CD4-positive, CD25-positive, alpha-beta regulatory T cell (primary cell): ENCODE results near the gene RPTOR. TPM values are rescaled to one million over a fixed set of nuclear protein-coding genes. Genes with fewer than 3 reads are reported as not detected.
A peak's percentile ranks its signal among the peaks of the same experiment; 100 is the strongest.

Experiments used
- ATAC-seq, 2 donors: fragments of 150-1000 bp; cut with Tn5 transposase; one replicate each; pipeline ENCODE4 v1.10.0; 2021; ENCODE audit warnings: low read depth in 2 of 2, moderate number of reproducible peaks in 2 of 2, moderate library complexity in 1 of 2
- DNase-seq, 3 donors: peaks; one replicate each; pipeline versions ENCODE4 v3.0.0 to v3.0.0-alpha.2; 2012 to 2022; ENCODE audit warnings: mixed read lengths in 1 of 3
- H3K27ac ChIP-seq: one replicate; pipeline ENCODE4 v1.7.0; 2013; ENCODE audit warnings: mild to moderate bottlenecking, low read length; ENCODE audit not compliant: insufficient read depth, poor library complexity, severe bottlenecking
- H3K27me3 ChIP-seq: one replicate; pipeline ENCODE4 v1.7.0; 2013; ENCODE audit warnings: low read length; ENCODE audit not compliant: control insufficient read depth, insufficient read depth
- H3K36me3 ChIP-seq: one replicate; pipeline ENCODE4 v1.7.0; 2013; ENCODE audit warnings: mild to moderate bottlenecking, low read length, moderate library complexity; ENCODE audit not compliant: control insufficient read depth, insufficient read depth
- H3K4me1 ChIP-seq: 2 replicates; pipeline ENCODE4 v1.7.0; 2013; ENCODE audit warnings: mild to moderate bottlenecking, low read length; ENCODE audit not compliant: insufficient read depth, control insufficient read depth, poor library complexity, severe bottlenecking
- H3K4me3 ChIP-seq: one replicate; pipeline ENCODE4 v1.7.0; 2013; ENCODE audit warnings: low read depth, mild to moderate bottlenecking, low read length, moderate library complexity
- H3K9me3 ChIP-seq, 2 experiments: 1 replicate in 1 of 2; 2 replicates in 1 of 2; pipeline ENCODE4 v1.7.0; 2013; ENCODE audit warnings: low read length in 2 of 2, mild to moderate bottlenecking in 1 of 2, moderate library complexity in 1 of 2; ENCODE audit not compliant: control insufficient read depth in 2 of 2
- H3K27ac Mint-ChIP-seq, 3 donors: one replicate each; pipeline ENCODE4 v1.8.0; 2020 to 2022; ENCODE audit warnings: mild to moderate bottlenecking in 3 of 3, mixed read lengths in 3 of 3, moderate library complexity in 2 of 3
- H3K27me3 Mint-ChIP-seq: one replicate; pipeline ENCODE4 v1.8.0; 2022; ENCODE audit warnings: mild to moderate bottlenecking, mixed read lengths
- H3K36me3 Mint-ChIP-seq: one replicate; pipeline ENCODE4 v1.8.0; 2020; ENCODE audit warnings: mixed read lengths
- H3K4me1 Mint-ChIP-seq, 4 donors: one replicate each; pipeline ENCODE4 v1.8.0; 2020 to 2022; ENCODE audit warnings: mixed read lengths in 4 of 4, mild to moderate bottlenecking in 1 of 4
- H3K4me3 Mint-ChIP-seq, 4 donors: one replicate each; pipeline ENCODE4 v1.8.0; 2020 to 2022; ENCODE audit warnings: mild to moderate bottlenecking in 4 of 4, mixed read lengths in 4 of 4, moderate library complexity in 3 of 4
- H3K9me3 Mint-ChIP-seq, 7 donors: one replicate each; pipeline ENCODE4 v1.8.0; 2020 to 2022; ENCODE audit warnings: mixed read lengths in 7 of 7, mild to moderate bottlenecking in 3 of 7, moderate library complexity in 2 of 7
- polyA plus RNA-seq, 4 donors: library from polyadenylated mRNA; unstranded; fragments of 300-500 nt; fragmentation: Illumina TruSeq; gene quantifications; one replicate each; pipeline ENCODE4 v1.2.3, GENCODE V29; 2021
- total RNA-seq: library from RNA; stranded (reverse); gene quantifications from one replicate; pipeline ENCODE4 v1.2.3, GENCODE V29; 2022

RPTOR gene
- total and polyA plus RNA-seq, 5 donors from 2014 or later, result 4.7 to 70.1 (median 8.2) TPM

DNA sequence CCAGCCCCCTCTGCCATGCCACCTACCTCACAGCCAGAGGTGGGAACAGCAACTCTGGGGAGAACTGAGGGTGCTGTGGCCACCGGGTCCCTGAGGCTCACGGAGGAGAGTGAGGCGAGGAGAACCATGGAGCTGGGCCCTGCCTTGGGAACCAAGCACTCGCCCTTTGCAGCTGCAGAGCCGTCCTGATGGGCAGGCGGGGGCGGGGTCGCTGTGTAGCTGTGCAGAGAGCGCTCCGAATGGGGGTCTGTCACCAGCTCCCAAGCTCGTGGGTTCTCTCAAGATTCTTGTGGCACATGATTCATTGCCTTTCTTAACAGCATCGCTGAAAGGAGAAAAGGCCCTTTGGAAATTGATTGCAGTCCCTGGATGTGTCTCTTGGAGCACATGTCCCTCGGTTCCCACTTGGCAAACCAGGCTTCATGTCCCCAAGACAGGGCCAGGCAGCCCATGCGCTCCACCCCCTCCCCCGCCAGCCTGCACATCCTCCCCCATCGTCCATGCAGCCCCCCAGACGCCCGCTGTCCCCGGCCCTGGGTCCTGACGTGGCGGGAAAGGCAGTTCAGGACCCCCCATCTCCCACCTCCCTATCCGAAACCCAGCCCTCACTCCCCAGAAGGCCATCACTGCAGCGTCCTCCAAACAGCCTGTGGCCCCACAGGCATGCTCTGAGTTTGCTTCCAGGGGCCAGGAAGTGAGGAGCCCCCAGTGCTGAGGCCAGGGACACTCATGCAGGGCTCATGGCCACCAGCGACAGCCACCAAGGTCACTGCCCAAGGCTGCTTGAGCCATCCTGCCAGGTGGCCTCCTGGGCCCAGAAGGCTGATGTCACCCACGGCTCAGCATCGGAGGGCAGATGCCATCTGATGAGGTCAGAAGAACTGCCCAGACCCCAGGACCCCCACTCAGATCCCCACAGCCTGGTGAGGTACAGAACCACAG lies 426.4 kb downstream of the RPTOR start:
- H3K4me1 Mint-ChIP-seq, result peaks cover 0 to 7% (median 0%) of the 10 kb centered on the region in 4 donors
- no peak for DNase-seq
- no peak for ATAC-seq
- Histone ChIP-seq H3K9me3 (no peaks in the 10 kb centered on the region), H3K27me3 (no peaks in the 10 kb centered on the region), H3K27ac (no peak overlapping the region), H3K36me3 (no peaks in the 10 kb centered on the region), H3K4me1 (peaks cover 5% of the 10 kb centered on the region), H3K4me3 (no peak overlapping the region)
- peaks cover 0 to 2% (median 0%) of the 10 kb centered on the region in 7 donors for H3K9me3 Mint-ChIP-seq
- no peaks in the 10 kb centered on the region for H3K36me3 Mint-ChIP-seq
- H3K27ac Mint-ChIP-seq, result no peak overlapping the region
- H3K4me3 Mint-ChIP-seq, result no peak overlapping the region
- no peaks in the 10 kb centered on the region for H3K27me3 Mint-ChIP-seq

DNA sequence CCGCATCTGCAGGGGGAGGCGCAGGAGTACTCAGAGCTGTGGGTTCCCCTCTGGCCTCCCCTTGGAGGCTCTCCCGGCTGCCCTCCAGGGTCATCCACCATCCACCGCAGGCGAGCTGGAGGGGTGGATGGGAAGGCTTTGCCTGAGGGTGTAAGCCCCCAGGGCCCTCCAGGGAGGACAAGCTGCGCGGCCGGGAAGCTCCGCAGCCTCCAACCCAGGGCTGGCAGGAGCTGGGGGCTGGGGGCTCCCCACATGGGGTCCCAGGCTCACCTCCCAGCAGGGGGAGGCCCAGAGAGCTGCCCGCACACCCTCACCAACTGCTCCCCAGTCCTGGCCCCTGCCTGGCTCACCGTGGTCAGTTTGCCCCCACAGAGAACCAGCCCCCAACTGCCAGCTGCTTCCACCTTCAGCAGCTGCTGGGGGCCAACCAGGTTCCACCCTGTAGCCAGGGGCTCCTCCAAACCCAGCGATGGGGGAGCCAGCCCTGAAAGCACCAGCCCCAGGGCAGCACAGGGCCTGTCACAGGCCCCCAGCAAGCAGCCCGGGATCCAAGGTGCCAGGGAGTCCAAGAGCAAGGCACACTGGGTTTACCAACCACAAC lies 427.2 kb downstream of the RPTOR start:
- H3K27ac Mint-ChIP-seq, result no peak overlapping the region
- Histone ChIP-seq H3K9me3 (no peaks in the 10 kb centered on the region), H3K36me3 (no peaks in the 10 kb centered on the region), H3K4me3 (no peak overlapping the region), H3K27ac (no peak overlapping the region), H3K4me1 (peaks cover 5% of the 10 kb centered on the region), H3K27me3 (no peaks in the 10 kb centered on the region)
- peaks cover 0 to 7% (median 0%) of the 10 kb centered on the region in 4 donors for H3K4me1 Mint-ChIP-seq
- no peak for DNase-seq
- peaks cover 0 to 2% (median 0%) of the 10 kb centered on the region in 7 donors for H3K9me3 Mint-ChIP-seq
- H3K4me3 Mint-ChIP-seq, result no peak overlapping the region
- no peaks in the 10 kb centered on the region for H3K36me3 Mint-ChIP-seq
- ATAC-seq, result no peak
- H3K27me3 Mint-ChIP-seq, result no peaks in the 10 kb centered on the region

DNA sequence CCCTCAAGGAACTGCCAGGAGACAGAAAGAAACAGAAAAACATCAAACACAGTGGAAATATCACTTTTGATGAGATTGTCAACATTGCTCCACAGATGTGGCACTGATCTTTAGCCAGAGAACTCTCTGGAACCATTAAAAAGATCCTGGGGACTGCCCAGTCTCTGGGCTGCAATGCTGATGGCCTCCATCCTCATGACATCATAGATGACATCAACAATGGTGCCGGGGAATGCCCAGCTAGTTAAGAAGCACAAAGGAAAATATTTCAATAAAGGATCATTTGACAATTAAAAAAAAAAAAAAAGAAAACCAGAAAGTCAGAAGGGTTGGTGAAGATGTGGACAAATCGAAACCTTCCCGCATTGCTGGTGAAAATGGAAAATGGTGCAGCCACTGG lies 432.1 kb downstream of the RPTOR start:
- no peak for ATAC-seq
- no peaks in the 10 kb centered on the region for H3K9me3 ChIP-seq
- H3K4me1 ChIP-seq, result no peaks in the 10 kb centered on the region
- H3K4me3 ChIP-seq, result no peak overlapping the region
- no peak overlapping the region for H3K27ac Mint-ChIP-seq
- H3K27me3 Mint-ChIP-seq, result peaks cover 5% of the 10 kb centered on the region
- no peak for DNase-seq
- peaks cover 2% of the 10 kb centered on the region for H3K27me3 ChIP-seq
- H3K4me3 Mint-ChIP-seq, result peak overlapping the region in 1 of 4 donors; percentile 54
- peaks cover 0 to 7% (median 2%) of the 10 kb centered on the region in 4 donors for H3K4me1 Mint-ChIP-seq
- peaks cover 0 to 2% (median 0%) of the 10 kb centered on the region in 7 donors for H3K9me3 Mint-ChIP-seq
- H3K36me3 Mint-ChIP-seq, result no peaks in the 10 kb centered on the region
- no peak overlapping the region for H3K27ac ChIP-seq
- no peaks in the 10 kb centered on the region for H3K36me3 ChIP-seq

DNA sequence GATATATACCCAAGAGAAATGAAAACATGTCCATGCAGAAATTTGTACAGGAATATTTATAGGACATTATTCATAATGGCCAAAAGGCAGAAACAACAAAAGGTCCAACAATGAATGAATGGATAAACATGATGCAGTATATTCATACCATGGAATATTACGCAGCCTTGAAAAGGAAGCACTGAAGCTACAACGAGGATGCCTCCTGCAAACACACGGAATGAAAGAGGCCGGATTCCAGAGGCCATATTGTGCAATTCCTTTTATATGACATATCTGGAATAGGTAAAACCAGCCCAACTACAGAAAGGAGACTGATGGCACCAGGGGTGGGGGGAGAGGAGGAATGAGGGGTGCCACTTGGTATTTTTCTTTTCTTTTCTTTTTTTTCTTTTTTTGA lies 432.5 kb downstream of the RPTOR start:
- Mint-ChIP-seq H3K4me3 (peak overlapping the region in 1 of 4 donors; percentile 54), H3K27me3 (peaks cover 5% of the 10 kb centered on the region), H3K4me1 (peaks cover 0 to 7% (median 2%) of the 10 kb centered on the region in 4 donors), H3K36me3 (no peaks in the 10 kb centered on the region), H3K27ac (no peak overlapping the region), H3K9me3 (peaks cover 0 to 2% (median 0%) of the 10 kb centered on the region in 7 donors)
- Histone ChIP-seq H3K27me3 (peaks cover 2% of the 10 kb centered on the region), H3K9me3 (no peaks in the 10 kb centered on the region), H3K4me1 (no peaks in the 10 kb centered on the region), H3K36me3 (no peaks in the 10 kb centered on the region), H3K27ac (no peak overlapping the region), H3K4me3 (no peak overlapping the region)
- DNase-seq (no peak), ATAC-seq (no peak)

DNA sequence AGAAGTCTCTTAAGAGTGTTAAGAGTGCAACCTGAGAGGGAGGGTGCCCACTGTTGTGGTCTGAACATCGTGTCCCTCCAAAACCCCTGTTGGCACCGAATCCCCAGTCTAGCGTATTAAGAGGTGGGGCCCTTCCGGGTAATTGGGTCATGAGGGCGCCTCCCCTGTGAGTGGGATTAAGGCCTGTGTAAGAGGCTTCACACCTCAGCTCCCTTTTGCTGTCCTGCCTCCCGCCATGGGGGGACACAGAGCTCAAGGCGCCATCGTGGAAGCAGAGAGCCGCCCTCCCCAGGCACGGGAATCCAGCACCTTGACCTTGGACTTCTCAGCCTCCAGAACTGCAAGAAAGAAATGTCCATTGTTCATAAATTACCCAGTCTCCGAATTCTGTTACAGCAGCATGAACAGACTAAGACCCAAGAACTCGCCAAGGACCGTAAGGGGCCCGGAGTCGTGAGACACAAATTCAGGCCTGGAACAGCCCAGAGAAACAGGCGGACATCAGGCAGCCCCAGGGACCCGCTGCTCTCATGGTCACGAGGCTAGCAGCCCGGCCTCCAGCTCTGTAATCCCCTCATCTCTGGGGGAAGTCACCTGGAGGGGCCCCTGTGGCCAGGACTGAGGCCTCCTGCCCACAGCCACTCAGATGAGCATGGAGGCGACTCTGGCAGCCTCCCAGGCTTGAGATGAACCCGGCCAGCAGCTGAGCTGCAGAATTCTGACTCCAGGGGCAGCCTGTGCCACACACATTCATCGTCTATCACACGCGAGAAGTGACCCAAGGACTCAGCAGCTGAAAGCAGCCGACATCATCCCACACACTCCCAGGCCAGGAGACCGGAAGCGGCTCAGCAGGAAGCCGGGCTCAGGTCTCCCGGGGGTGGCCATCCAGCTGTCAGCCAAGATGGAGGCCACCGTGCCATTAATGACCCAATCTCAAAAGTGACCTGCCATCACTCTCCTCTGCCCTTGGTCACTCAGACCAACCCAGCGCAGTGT lies 434.2 kb downstream of the RPTOR start:
- Mint-ChIP-seq H3K27me3 (peaks cover 7% of the 10 kb centered on the region), H3K4me3 (no peak overlapping the region), H3K36me3 (no peaks in the 10 kb centered on the region), H3K9me3 (peaks cover 0 to 2% (median 0%) of the 10 kb centered on the region in 7 donors), H3K27ac (no peak overlapping the region), H3K4me1 (peaks cover 0 to 10% (median 2%) of the 10 kb centered on the region in 4 donors)
- H3K27me3 ChIP-seq, result peaks cover 2% of the 10 kb centered on the region
- no peaks in the 10 kb centered on the region for H3K4me1 ChIP-seq
- no peaks in the 10 kb centered on the region for H3K36me3 ChIP-seq
- H3K4me3 ChIP-seq, result no peak overlapping the region
- DNase-seq (no peak), ATAC-seq (no peak)
- H3K27ac ChIP-seq, result no peak overlapping the region
- no peaks in the 10 kb centered on the region for H3K9me3 ChIP-seq

DNA sequence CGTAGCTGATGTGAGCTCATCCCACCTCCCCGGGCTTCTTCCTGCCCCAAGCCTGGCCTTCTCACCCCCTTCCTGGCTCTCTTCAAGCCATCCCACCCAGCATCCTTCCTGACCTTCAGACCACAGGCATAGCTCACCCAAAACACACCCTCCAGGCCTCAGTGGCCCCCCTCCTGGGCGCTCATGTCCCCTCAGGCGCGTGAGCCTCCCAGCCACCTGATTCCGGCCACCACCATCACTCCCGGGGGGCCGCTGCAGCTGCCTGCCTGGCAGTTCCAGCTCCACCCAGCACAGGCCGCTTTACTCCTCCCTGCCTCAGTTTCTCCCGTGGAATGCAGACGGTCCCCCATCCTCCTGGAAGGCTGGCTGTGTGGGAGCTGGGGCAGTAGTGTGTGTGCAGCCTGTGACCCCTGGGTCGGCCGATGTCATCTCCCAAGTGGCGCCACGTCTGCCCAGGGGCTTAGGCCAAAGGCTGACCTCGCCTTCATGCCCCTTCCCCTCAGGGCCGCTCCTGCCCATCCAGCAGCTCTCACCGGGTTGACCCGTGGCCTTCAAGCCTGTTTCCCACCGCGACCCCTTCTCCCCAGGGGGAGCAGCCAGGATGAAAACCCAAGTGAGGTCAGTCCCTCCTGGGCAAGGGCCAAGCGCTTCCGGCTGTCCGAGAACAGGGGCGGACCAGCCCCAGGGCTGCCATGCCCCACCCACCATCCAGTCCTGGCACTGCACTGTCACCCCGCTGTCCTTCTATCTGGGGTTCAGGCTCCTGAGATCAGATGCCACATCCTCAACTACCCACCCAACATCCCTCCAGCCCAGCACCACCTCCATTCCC lies 435.1 kb downstream of the RPTOR start:
- H3K9me3 Mint-ChIP-seq, result peaks cover 0 to 1% (median 0%) of the 10 kb centered on the region in 7 donors
- H3K4me1 Mint-ChIP-seq, result peaks cover 0 to 10% (median 2%) of the 10 kb centered on the region in 4 donors
- H3K27me3 Mint-ChIP-seq, result peaks cover 10% of the 10 kb centered on the region
- DNase-seq (no peak), ATAC-seq (no peak)
- H3K4me3 Mint-ChIP-seq, result no peak overlapping the region
- Histone ChIP-seq H3K27ac (no peak overlapping the region), H3K4me3 (no peak overlapping the region), H3K4me1 (no peaks in the 10 kb centered on the region), H3K27me3 (peaks cover 2% of the 10 kb centered on the region), H3K36me3 (no peaks in the 10 kb centered on the region), H3K9me3 (no peaks in the 10 kb centered on the region)
- H3K27ac Mint-ChIP-seq, result no peak overlapping the region
- no peaks in the 10 kb centered on the region for H3K36me3 Mint-ChIP-seq
